Natural killer cell (primary cell): ENCODE measurements around the gene GPSM3. TPM values are rescaled to one million over a fixed set of nuclear protein-coding genes. Genes with fewer than 3 reads are reported as not detected.
A peak's percentile ranks its signal among the peaks of the same experiment; 100 is the strongest.

Source experiments
- ATAC-seq, 3 donors: fragments of 150-1000 bp in 2 of 3; fragments of 200-7000 bp in 1 of 3; cut with Tn5 transposase; 1 replicate in 1 of 3; 2 replicates in 2 of 3; pipeline ENCODE4 v1.10.0; 2021; ENCODE audit warnings: mild to moderate bottlenecking in 2 of 3, moderate library complexity in 2 of 3
- DNase-seq, 2 donors: peaks; one replicate each; pipeline versions ENCODE4 v3.0.0 to v3.0.0-alpha.2; 2013 to 2021; ENCODE audit warnings: mixed read lengths in 1 of 2
- H3K27ac ChIP-seq: one replicate; pipeline ENCODE4 v1.5.1; 2013; ENCODE audit warnings: mild to moderate bottlenecking, low read length
- H3K27me3 ChIP-seq: one replicate; pipeline ENCODE4 v1.6.1; 2013; ENCODE audit warnings: low read length; ENCODE audit not compliant: control insufficient read depth, insufficient read depth
- H3K36me3 ChIP-seq: one replicate; pipeline ENCODE4 v1.6.1; 2013; ENCODE audit warnings: low read length; ENCODE audit not compliant: control insufficient read depth, insufficient read depth
- H3K4me1 ChIP-seq: one replicate; pipeline ENCODE4 v1.6.1; 2013; ENCODE audit warnings: low read length; ENCODE audit not compliant: control insufficient read depth, insufficient read depth
- H3K4me3 ChIP-seq: one replicate; pipeline ENCODE4 v1.5.1; 2013; ENCODE audit warnings: low read length
- H3K9me3 ChIP-seq: one replicate; pipeline ENCODE4 v1.6.1; 2013; ENCODE audit warnings: low read length; ENCODE audit not compliant: control insufficient read depth, insufficient read depth
- H3K27ac Mint-ChIP-seq, 2 donors: one replicate each; pipeline ENCODE4 v1.8.0; 2022; ENCODE audit warnings: mild to moderate bottlenecking in 2 of 2, mixed read lengths in 2 of 2, moderate library complexity in 1 of 2
- H3K27me3 Mint-ChIP-seq, 2 donors: one replicate each; pipeline ENCODE4 v1.8.0; 2022; ENCODE audit warnings: low read depth in 2 of 2, mixed read lengths in 2 of 2
- H3K36me3 Mint-ChIP-seq: one replicate; pipeline ENCODE4 v1.8.0; 2022; ENCODE audit warnings: mixed read lengths
- H3K4me1 Mint-ChIP-seq, 2 donors: one replicate each; pipeline ENCODE4 v1.8.0; 2022; ENCODE audit warnings: mixed read lengths in 2 of 2
- H3K4me3 Mint-ChIP-seq: one replicate; pipeline ENCODE4 v1.8.0; 2022; ENCODE audit warnings: mild to moderate bottlenecking, moderate library complexity, mixed read lengths
- H3K9me3 Mint-ChIP-seq, 2 donors: one replicate each; pipeline ENCODE4 v1.8.0; 2022; ENCODE audit warnings: mixed read lengths in 2 of 2
- CTCF ChIP-seq: fragments of 200-600 bp; IDR thresholded peaks from one replicate; pipeline ENCODE4 v1.8.0; 2022; ENCODE audit warnings: antibody characterized with exemption
- WGBS: methylation state at CpG from one replicate; pipeline ENCODE4 v1.1.7; 2013; ENCODE audit warnings: missing lambda C conversion rate; ENCODE audit not compliant: insufficient coverage; 5-methylcytosine and 5-hydroxymethylcytosine counted together
- intact Hi-C: fragments of 100-400 bp; cut with micrococcal nuclease; formaldehyde crosslinking; loops from one replicate; pipeline ENCODE4 v1.14.2; 2022
- total RNA-seq, 4 donors: library from RNA; stranded (reverse); fragments of 120-200 nt in 1 of 4; gene quantifications; one replicate each; pipeline versions ENCODE4 v1.2.3 to v1.2.4, GENCODE V29; 2013 to 2022

Gene GPSM3
- total RNA-seq, 3 donors from 2014 or later (not counting 1 experiment from before 2014, with no cell fraction given), result 216 to 240 (median 221) TPM

GRCh38 chr6:32198866-32199265, 6.4 kb upstream of the GPSM3 start:
- DNase-seq (no peak), ATAC-seq (no peak)
- Mint-ChIP-seq H3K27ac (peak overlapping the region in 1 of 2 donors; percentile 71), H3K4me3 (no peak overlapping the region), H3K36me3 (no peaks in the 10 kb centered on the region), H3K27me3 (no peaks in the 10 kb centered on the region), H3K9me3 (no peaks in the 10 kb centered on the region), H3K4me1 (peaks cover 29 to 34% of the 10 kb centered on the region in 2 donors)
- H3K36me3 ChIP-seq, result no peaks in the 10 kb centered on the region
- 93% methylated on average over 17 of the region's 17 CpGs for WGBS
- no peaks in the 10 kb centered on the region for H3K27me3 ChIP-seq
- no peaks in the 10 kb centered on the region for H3K9me3 ChIP-seq
- TF ChIP-seq CTCF, result no peak
- H3K4me3 ChIP-seq, result no peak overlapping the region
- no peak overlapping the region for H3K27ac ChIP-seq
- intact Hi-C loops, result loop anchor here (5.0 to 10.0 kb wide), 3 partner anchors 224 to 773 kb away; partner anchors contain the start of genes DXO and PSMB8
- peaks cover 30% of the 10 kb centered on the region for H3K4me1 ChIP-seq

- WGBS, result 93% methylated on average over 3 of the region's 3 CpGs
- H3K4me3 Mint-ChIP-seq, result peak overlapping the region; percentile 42
- no peaks in the 10 kb centered on the region for H3K36me3 Mint-ChIP-seq
- no peak overlapping the region for H3K27ac ChIP-seq
- H3K27me3 Mint-ChIP-seq, result no peaks in the 10 kb centered on the region
- H3K36me3 ChIP-seq, result no peaks in the 10 kb centered on the region
- peaks cover 35% of the 10 kb centered on the region for H3K4me1 ChIP-seq
- peak overlapping the region; percentile 60 to 71 for H3K27ac Mint-ChIP-seq
- intact Hi-C loops, result loop anchor here (5.0 to 10.0 kb wide), 3 partner anchors 224 to 774 kb away; partner anchors contain the start of genes DXO and PSMB8
- peaks cover 34 to 39% of the 10 kb centered on the region in 2 donors for H3K4me1 Mint-ChIP-seq
- H3K27me3 ChIP-seq, result no peaks in the 10 kb centered on the region
- no peak for DNase-seq
- no peaks in the 10 kb centered on the region for H3K9me3 Mint-ChIP-seq
- no peak overlapping the region for H3K4me3 ChIP-seq
- TF ChIP-seq CTCF, result no peak
- no peak for ATAC-seq
- no peaks in the 10 kb centered on the region for H3K9me3 ChIP-seq
Observed at GRCh38 chr6:32198345-32198696, 5.9 kb upstream of the GPSM3 start.

DNA sequence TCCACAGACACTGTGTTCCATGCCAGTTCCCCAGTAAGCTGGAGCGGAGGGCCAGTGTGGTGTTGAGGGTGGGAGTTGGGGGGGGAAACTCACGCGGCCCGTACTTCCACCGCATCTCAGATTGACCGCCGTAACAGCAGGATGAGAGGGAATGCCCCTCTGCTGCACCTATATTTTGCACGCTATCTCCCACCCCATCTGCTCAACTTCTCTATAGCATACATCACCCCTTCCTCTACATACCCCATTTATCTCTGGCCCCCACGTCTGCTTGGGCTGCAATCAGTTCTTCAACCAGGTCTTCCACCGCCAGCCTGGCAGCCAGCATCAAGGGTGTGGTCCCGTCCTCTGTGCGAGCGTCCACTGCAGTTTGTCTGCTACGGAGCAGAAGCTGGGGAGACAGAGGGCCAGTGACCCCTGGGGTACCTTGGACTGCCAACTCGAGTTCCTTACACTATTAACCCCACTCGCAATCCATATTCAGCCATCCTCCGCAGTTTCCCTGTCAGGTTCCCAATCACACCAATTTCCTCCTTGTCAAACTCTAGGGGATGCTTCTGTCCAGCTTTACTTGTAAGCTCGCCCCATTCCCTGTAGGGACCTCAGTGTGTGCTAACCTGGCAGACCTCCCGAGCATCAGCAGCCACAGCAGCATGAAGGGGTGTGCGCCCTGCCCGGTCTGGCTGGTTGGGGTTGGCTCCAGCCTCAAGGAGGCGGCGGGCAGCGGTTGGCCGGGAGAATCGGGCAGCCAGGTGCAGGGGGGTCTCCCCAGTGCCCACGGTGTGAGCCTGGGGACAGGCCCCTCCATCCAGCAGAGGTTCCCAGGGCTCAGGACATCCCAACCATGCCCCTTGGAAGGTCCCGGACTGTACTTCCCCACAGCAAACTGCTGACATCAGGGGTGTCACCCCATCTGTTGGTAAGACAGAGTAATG, 4.5 kb upstream of the GPSM3 start:
- H3K4me1 Mint-ChIP-seq, result peaks cover 37 to 53% of the 10 kb centered on the region in 2 donors
- H3K9me3 Mint-ChIP-seq, result no peaks in the 10 kb centered on the region
- peak in 1 of 2 donors; percentile 48 for DNase-seq

More for the DNA sequence above, 4.5 kb upstream of the GPSM3 start:
- Histone ChIP-seq H3K36me3 (no peaks in the 10 kb centered on the region), H3K27ac (peak overlapping the region; percentile 100), H3K4me3 (peak overlapping the region; percentile 100), H3K27me3 (no peaks in the 10 kb centered on the region), H3K4me1 (peaks cover 47% of the 10 kb centered on the region), H3K9me3 (no peaks in the 10 kb centered on the region)
- H3K36me3 Mint-ChIP-seq, result no peaks in the 10 kb centered on the region
- peak overlapping the region; percentile 99 for H3K27ac Mint-ChIP-seq
- no peak for ATAC-seq
- TF ChIP-seq CTCF, result no peak
- WGBS, result 56% methylated on average over 27 of the region's 28 CpGs
- H3K27me3 Mint-ChIP-seq, result no peaks in the 10 kb centered on the region
- peak overlapping the region; percentile 98 for H3K4me3 Mint-ChIP-seq
- intact Hi-C loops, result loop anchor here (5.0 to 10.0 kb wide), 3 partner anchors 222 to 775 kb away; partner anchors contain the start of genes DXO and PSMB8
